Esophagus (tissue), 2 donors: Measurements from ENCODE around the gene HPSE. TPM values are rescaled to one million over a fixed set of nuclear protein-coding genes. Genes with fewer than 3 reads are reported as not detected.

Experiments
- H3K27ac ChIP-seq, 2 donors: one replicate each; pipeline ENCODE4 v1.5.1; 2013; ENCODE audit warnings: low read depth in 2 of 2, mild to moderate bottlenecking in 2 of 2, inconsistent platforms in 1 of 2, low read length in 1 of 2, moderate library complexity in 1 of 2
- H3K27me3 ChIP-seq, 2 donors: one replicate each; pipeline ENCODE4 v1.6.1; 2013; ENCODE audit warnings: low read length in 2 of 2, control low read depth in 1 of 2, mild to moderate bottlenecking in 1 of 2; ENCODE audit not compliant: insufficient read depth in 2 of 2, control insufficient read depth in 1 of 2
- H3K36me3 ChIP-seq, 2 donors: one replicate each; pipeline ENCODE4 v1.6.1; 2013; ENCODE audit warnings: low read length in 1 of 2; ENCODE audit not compliant: control insufficient read depth in 2 of 2, insufficient read depth in 2 of 2
- H3K4me1 ChIP-seq, 2 donors: one replicate each; pipeline ENCODE4 v1.6.1; 2013; ENCODE audit warnings: low read length in 1 of 2; ENCODE audit not compliant: control insufficient read depth in 2 of 2, insufficient read depth in 2 of 2
- H3K4me3 ChIP-seq, 2 donors: one replicate each; pipeline ENCODE4 v1.5.1; 2013; ENCODE audit warnings: low read length in 2 of 2, mild to moderate bottlenecking in 2 of 2, low read depth in 1 of 2, moderate library complexity in 1 of 2
- H3K9me3 ChIP-seq, 2 donors: one replicate each; pipeline ENCODE4 v1.6.1; 2013; ENCODE audit warnings: mild to moderate bottlenecking in 2 of 2, low read depth in 1 of 2, low read length in 1 of 2, moderate library complexity in 1 of 2; ENCODE audit not compliant: control insufficient read depth in 2 of 2, insufficient read depth in 1 of 2
- WGBS, 2 donors: extraction: QIAGEN DNeasy Blood & Tissue Kit; methylation state at CpG; one replicate each; pipeline ENCODE4 v1.1.7; 2013; 5-methylcytosine and 5-hydroxymethylcytosine counted together
- polyA plus RNA-seq, 2 donors: library from polyadenylated mRNA; stranded (reverse); fragments of 200-250 nt; gene quantifications; one replicate each; pipeline ENCODE4 v1.2.3, GENCODE V29; 2013
- donor health status: healthy with polysubstance abuse.
- donor health status: Bipolar disorder and iron deficiency.

The HPSE gene
- polyA plus RNA-seq, 2 donors, result 15.9 to 16.7 TPM

DNA sequence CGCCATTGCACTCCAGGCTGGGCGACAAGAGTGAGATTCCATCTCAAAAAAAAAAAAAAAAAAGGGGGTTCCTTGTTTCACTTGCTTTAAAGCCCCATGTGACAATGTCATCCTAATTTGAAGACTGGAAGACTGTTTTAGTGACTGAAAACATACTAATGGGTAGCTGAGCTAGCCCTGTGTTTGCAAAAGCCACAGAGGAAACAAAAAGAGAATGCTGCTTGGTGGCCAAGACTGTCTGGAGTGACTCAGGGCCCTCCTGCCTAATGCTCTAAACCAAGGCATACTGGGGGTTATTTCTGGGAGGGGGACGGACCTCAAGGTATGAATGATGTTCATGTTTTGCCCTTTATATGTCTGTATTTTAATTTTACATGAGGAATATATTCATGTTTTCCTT is 16.0 kb downstream of the HPSE start:
- Histone ChIP-seq H3K27me3 (no peaks in the 10 kb centered on the region), H3K4me1 (no peaks in the 10 kb centered on the region), H3K9me3 (no peaks in the 10 kb centered on the region), H3K36me3 (no peaks in the 10 kb centered on the region), H3K4me3 (no peak overlapping the region), H3K27ac (no peak overlapping the region)
- 89 to 93% methylated on average over 3 of the region's 3 CpGs for WGBS, 2 donors

DNA sequence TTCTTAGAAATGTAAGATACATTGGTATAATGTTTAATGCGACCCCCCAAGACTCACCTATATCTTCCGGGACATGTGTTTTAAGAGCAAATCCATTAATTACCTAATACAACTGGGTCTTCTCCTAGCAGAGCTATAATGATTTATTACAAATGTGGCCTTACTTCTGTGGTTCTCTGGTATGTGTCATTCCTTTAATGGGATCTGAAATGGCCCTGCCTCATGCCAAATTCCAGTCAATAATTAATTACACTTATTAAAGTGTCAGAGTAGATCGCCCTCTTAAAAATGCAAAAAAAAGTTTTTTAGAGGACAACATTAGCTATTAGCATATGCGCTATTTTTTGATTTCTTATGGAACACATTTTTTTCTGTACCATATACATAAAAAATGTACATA is 17.0 kb downstream of the HPSE start:
- no peaks in the 10 kb centered on the region for H3K36me3 ChIP-seq
- no peaks in the 10 kb centered on the region for H3K9me3 ChIP-seq
- no peak overlapping the region for H3K4me3 ChIP-seq
- WGBS, 2 donors, result 71 to 83% methylated on average over 4 of the region's 4 CpGs
- H3K27ac ChIP-seq, result no peak overlapping the region
- H3K4me1 ChIP-seq, result no peaks in the 10 kb centered on the region
- H3K27me3 ChIP-seq, result no peaks in the 10 kb centered on the region

DNA sequence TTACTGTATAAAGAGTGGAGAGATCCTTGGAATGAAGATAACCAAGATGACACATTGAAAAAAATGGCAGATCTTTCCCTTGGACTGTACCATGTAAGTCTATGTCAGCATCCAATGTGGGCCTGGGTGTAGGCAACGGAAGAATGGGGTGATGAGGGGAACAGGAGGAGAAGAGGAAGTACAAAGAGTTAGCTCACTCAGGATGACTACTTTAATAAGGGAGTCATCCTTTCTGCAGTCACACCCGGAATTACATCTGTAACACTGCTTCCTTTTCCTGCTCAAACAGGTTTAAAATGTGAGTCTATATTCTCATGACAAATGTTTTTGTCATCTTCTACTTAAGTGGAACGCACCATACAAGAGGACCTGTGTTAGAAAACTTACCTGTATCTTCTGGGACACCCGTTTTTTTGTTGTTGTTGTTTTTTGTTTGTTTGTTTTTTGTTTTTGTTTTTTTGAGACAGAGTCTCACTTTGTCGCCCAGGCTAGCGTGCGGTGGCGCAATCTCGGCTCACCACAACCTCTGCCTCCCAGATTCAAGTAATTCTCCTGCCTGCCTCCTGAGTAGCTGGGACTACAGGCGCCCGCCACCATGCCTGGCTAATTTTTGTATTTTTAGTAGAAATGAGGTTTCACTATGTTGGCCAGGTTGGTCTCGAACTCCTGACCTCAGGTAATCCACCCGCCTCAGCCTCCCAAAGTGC is 18.0 kb downstream of the HPSE start:
- Histone ChIP-seq H3K4me3 (no peak overlapping the region), H3K9me3 (no peaks in the 10 kb centered on the region), H3K36me3 (no peaks in the 10 kb centered on the region), H3K27ac (peak overlapping the region; percentile 63 to 69), H3K4me1 (no peaks in the 10 kb centered on the region), H3K27me3 (no peaks in the 10 kb centered on the region)
- WGBS, 2 donors, result 80 to 81% methylated on average over 13 of the region's 13 CpGs

DNA sequence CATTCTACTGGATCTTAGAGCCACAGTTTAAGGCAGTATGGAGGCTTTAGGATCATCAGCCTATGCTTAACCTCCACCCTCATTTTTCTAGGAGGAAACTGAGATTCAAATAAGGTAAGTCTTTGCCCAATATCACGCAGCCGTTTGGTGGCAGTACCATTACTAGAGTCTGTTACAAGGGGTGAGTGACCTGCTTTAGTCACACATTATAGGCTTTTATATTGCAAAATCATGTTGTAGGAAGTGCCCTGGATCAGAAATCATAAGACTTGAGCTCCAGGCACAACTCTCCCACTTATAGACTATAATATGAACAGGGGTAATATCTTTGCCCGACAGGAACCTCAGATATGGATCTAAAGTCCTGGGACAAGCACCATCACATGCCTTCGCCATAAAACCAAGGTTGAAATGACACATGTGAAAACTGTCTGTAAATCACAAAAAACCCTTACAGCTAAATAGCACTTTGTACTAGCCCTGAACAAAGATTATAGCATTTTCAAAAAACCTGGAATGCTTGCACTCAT is 19.2 kb downstream of the HPSE start:
- 91 to 93% methylated on average over 4 of the region's 4 CpGs for WGBS, 2 donors
- no peak overlapping the region for H3K27ac ChIP-seq
- H3K4me1 ChIP-seq, result no peaks in the 10 kb centered on the region
- no peak overlapping the region for H3K4me3 ChIP-seq
- H3K36me3 ChIP-seq, result peaks cover 0 to 1% of the 10 kb centered on the region in 2 donors
- no peaks in the 10 kb centered on the region for H3K27me3 ChIP-seq
- H3K9me3 ChIP-seq, result no peaks in the 10 kb centered on the region

DNA sequence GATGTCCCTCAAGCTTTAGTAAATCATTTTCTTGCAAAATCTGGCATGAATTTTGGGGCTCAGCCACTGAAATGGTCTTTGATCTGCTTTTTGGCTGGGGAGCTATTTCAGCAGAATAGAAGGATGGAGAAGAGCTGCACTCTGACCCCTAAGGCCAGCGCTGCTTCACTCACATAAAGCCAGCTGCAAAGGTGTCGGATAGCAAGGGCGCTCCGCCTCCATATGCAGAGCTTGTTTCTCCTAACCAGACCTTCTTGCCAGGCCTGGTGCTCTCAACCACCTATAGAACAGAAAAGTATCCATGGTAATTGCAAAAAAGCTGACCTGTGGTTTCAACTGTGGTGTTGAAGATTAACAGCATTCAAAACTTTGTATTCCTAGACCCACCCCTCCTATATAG is 26.0 kb downstream of the HPSE start:
- no peaks in the 10 kb centered on the region for H3K4me1 ChIP-seq

DNA sequence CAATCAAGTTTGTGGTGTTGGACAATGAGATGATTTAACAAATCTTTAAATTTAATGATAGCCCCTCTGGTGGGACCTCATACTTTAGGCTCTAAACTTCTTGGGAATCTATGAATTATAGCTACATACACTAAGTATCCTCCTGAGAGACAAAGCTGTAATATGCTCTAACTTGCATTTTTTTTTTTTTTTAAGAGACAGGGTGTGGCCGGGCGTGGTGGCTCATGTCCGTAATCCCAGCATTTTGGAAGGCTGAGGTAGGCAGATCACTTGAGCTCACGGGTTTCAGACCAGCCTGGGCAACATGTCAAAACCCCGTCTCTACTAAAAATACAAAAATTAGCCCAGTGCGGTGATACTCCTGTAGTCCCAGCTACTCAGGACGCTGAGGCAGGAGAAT is 26.7 kb downstream of the HPSE start:
- H3K4me1 ChIP-seq, result no peaks in the 10 kb centered on the region
- no peaks in the 10 kb centered on the region for H3K27me3 ChIP-seq
- 57 to 72% methylated on average over 7 of the region's 7 CpGs for WGBS, 2 donors
- peaks cover 0 to 3% of the 10 kb centered on the region in 2 donors for H3K36me3 ChIP-seq
- peak overlapping the region in 1 of 2 donors; percentile 54 for H3K27ac ChIP-seq
- H3K4me3 ChIP-seq, result no peak overlapping the region
- no peaks in the 10 kb centered on the region for H3K9me3 ChIP-seq

More for the DNA sequence above, 26.0 kb downstream of the HPSE start:
- WGBS, 2 donors, result 84 to 85% methylated on average over 4 of the region's 4 CpGs
- Histone ChIP-seq H3K36me3 (peaks cover 0 to 3% of the 10 kb centered on the region in 2 donors), H3K9me3 (no peaks in the 10 kb centered on the region), H3K27ac (no peak overlapping the region), H3K27me3 (no peaks in the 10 kb centered on the region), H3K4me3 (no peak overlapping the region)

DNA sequence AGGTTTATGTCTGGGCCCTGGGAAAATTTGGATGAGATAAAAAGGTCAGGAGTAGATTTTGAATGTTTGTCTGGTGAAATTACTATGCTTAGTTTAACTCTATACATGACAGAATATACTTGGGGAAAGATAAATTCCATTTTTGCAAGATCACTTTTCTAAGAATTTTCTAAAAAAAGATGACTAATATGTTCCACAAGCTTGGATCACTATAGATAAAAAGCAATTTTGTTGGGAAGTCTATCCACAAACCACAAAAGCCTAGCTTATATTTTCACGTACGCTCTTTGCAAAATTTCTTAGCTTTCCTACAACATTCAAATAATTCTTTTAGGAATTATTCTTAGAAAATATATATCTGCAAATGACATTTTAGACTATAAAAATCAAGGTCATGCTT is 29.5 kb downstream of the HPSE start:
- no peak overlapping the region for H3K4me3 ChIP-seq
- WGBS, 2 donors, result 92 to 95% methylated on average over 2 of the region's 2 CpGs
- H3K27me3 ChIP-seq, result no peaks in the 10 kb centered on the region
- no peaks in the 10 kb centered on the region for H3K36me3 ChIP-seq
- H3K4me1 ChIP-seq, result no peaks in the 10 kb centered on the region
- H3K9me3 ChIP-seq, result no peaks in the 10 kb centered on the region
- H3K27ac ChIP-seq, result no peak overlapping the region

DNA sequence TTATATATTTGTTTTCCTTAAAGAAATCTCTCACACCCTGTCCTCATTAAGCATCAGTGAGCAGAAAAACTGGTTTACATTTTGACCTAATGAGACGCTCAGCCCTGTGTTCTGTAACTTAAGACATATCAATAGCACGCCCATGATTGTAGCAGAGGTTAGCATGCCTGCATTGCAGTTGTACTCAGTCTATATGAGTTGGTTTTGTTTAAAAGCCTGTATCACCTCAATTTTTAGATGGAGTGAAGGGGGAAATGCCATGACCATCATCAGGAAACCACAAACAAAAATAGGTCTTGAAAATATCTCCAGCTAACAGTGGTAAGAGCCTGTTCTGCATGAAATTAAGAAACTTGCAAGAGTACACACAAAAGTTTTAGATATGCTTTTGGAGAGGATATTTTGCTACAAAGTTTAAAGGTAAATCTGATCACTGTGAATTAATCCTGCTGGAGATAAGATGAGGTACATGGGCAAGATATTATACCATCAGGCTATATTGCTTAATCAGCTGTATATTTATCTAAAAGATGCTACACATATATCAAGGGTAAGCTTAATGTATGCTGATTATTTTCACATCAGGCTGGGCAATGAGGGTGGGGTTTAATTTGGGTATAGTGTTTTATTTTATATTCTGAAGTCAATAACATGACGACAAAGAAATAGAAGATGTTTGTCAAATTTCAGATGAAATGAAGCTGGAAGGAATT is 36.9 kb downstream of the HPSE start:
- Histone ChIP-seq H3K27ac (no peak overlapping the region), H3K4me3 (no peak overlapping the region), H3K27me3 (no peaks in the 10 kb centered on the region), H3K9me3 (no peaks in the 10 kb centered on the region), H3K4me1 (no peaks in the 10 kb centered on the region), H3K36me3 (no peaks in the 10 kb centered on the region)
- WGBS, 2 donors, result 72 to 78% methylated on average over 3 of the region's 3 CpGs

DNA sequence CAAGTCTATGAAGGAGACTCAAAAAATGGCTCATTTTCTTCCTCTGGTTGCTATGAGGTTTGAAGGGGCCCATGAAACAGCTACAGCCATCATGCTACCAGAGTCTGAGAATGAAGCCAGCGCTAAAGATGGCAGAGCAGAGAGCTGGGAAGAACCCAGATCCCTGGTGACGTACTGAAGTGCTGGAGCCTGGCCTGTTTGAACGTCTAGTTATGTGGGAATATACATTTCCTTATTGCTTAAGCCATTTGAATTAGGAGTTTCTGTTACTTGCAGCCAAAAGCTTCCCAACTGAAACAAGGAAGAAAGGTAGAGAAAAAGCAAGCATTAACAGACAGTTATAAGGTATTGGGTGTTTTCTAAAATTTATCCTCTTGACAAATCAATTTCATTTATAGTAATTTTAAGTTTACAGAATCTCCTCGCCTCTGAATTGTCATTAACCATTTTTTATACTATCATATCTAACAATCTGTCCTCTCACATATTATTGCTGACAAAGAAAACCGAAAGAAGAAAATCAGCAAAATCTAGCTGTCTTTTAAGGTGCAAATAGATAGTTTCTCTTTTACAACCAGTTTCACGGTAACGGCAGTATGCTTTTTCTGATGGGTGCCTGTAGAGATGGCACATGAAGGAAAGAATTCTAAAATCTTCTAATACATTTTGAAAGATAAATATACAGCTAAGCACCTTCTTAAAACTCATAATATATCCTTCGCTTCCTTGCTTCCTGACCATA is 41.2 kb downstream of the HPSE start:
- H3K4me3 ChIP-seq, result no peak overlapping the region
- 81 to 88% methylated on average over 8 of the region's 8 CpGs for WGBS, 2 donors
- no peaks in the 10 kb centered on the region for H3K36me3 ChIP-seq
- no peaks in the 10 kb centered on the region for H3K4me1 ChIP-seq
- H3K27me3 ChIP-seq, result no peaks in the 10 kb centered on the region
- no peaks in the 10 kb centered on the region for H3K9me3 ChIP-seq
- peak overlapping the region in 1 of 2 donors; percentile 22 for H3K27ac ChIP-seq
